K562 (cell line): ENCODE measurements around the gene MAP3K4. TPM values are rescaled to one million over a fixed set of nuclear protein-coding genes. Genes with fewer than 3 reads are reported as not detected.

ENCODE experiments used
- ATAC-seq: fragments of 200-7000 bp; cut with Tn5 transposase; 3 replicates; pipeline ENCODE4 v1.9.1; 2020; ENCODE audit warnings: moderate library complexity
- BruUV-seq: library from RNA; stranded (reverse); fragments of 400-500 nt; replicated peaks from 2 replicates; lab custom pipeline; 2021; lab: Mats Ljungman, UMichigan
- CTCF ChIA-PET: fragments of 300-600 bp; formaldehyde crosslinking; extraction: SDS; loops from one replicate; lab custom pipeline; 2021; ENCODE audit warnings: low intra/inter-chr PET ratio; lab: Yijun Ruan, JAX
- POLR2A ChIA-PET: fragments of 300-600, 350-650 bp; sonication (Branson Sonifier 250); formaldehyde crosslinking; extraction: SDS; loops from one replicate; lab custom pipeline; 2021; ENCODE audit warnings: antibody characterized with exemption, inconsistent platforms; lab: Yijun Ruan, JAX
- DNase-seq, 4 experiments: peaks; one replicate each; pipeline versions ENCODE4 v3.0.0 to v3.0.0-alpha.2; 2011 to 2018; ENCODE audit warnings: low spot score in 3 of 4, mixed read lengths in 3 of 4; ENCODE audit errors: extremely low read depth in 1 of 4
- FAIRE-seq: peaks from 2 replicates; lab custom pipeline; 2011; peaks lifted over from hg19 to GRCh38; lab: Jason Lieb, UNC
- H2AFZ ChIP-seq: 2 replicates; pipeline ENCODE4 v1.6.0; 2011; ENCODE audit warnings: low read depth, low read length, control low read depth, inconsistent platforms
- H3K27ac ChIP-seq: fragments of 200-600 bp; 3 replicates; pipeline ENCODE4 v1.8.0; 2011; ENCODE audit warnings: low read depth, mild to moderate bottlenecking, control low read depth, inconsistent platforms, low read length, moderate library complexity, mixed read lengths; ENCODE audit errors: extremely low read depth
- H3K27me3 ChIP-seq, 2 experiments: fragments of 300-600 bp in 1 of 2; 2 replicates in 1 of 2; 3 replicates in 1 of 2; pipeline versions ENCODE4 v1.6.0 to v1.8.0; 2011; ENCODE audit warnings: inconsistent platforms in 2 of 2, low read length in 2 of 2, mild to moderate bottlenecking in 1 of 2, mixed read lengths in 1 of 2, moderate library complexity in 1 of 2; ENCODE audit not compliant: control insufficient read depth in 2 of 2, insufficient read depth in 2 of 2
- H3K36me3 ChIP-seq: fragments of 300-600 bp; 3 replicates; pipeline ENCODE4 v1.8.0; 2011; ENCODE audit warnings: mild to moderate bottlenecking, low read length, inconsistent platforms; ENCODE audit not compliant: control insufficient read depth, insufficient read depth
- H3K4me1 ChIP-seq, 2 experiments: fragments of 200-600 bp in 1 of 2; replicated peaks in 1 of 2; 2 replicates in 1 of 2; 3 replicates in 1 of 2; pipeline versions ENCODE4 v1.5.1 to v1.8.0; 2011; ENCODE audit warnings: inconsistent platforms in 2 of 2, low read length in 2 of 2, mild to moderate bottlenecking in 1 of 2, mixed read lengths in 1 of 2, moderate library complexity in 1 of 2; ENCODE audit not compliant: control insufficient read depth in 2 of 2, insufficient read depth in 2 of 2
- H3K4me2 ChIP-seq: 2 replicates; pipeline ENCODE4 v1.6.1; 2011; ENCODE audit warnings: low read length, control low read depth, inconsistent platforms, mixed read lengths; ENCODE audit not compliant: insufficient read depth
- H3K4me3 ChIP-seq: fragments of 200-600 bp; sonication (generic), shearing (Covaris generic); 2 replicates; pipeline ENCODE4 v1.5.1; 2016; ENCODE audit warnings: control low read depth, inconsistent platforms
- H3K79me2 ChIP-seq: fragments of 200-600 bp; 3 replicates; pipeline ENCODE4 v1.8.0; 2011; ENCODE audit warnings: low read length, inconsistent platforms; ENCODE audit not compliant: control insufficient read depth, insufficient read depth
- H3K9ac ChIP-seq, 2 experiments: 2 replicates each; pipeline versions ENCODE4 v1.6.0 to v1.6.1; 2011; ENCODE audit warnings: low read depth in 2 of 2, low read length in 2 of 2, control low read depth in 1 of 2, inconsistent platforms in 1 of 2, mild to moderate bottlenecking in 1 of 2, mixed read lengths in 1 of 2; ENCODE audit not compliant: insufficient read depth in 1 of 2
- H3K9me1 ChIP-seq: one replicate; pipeline ENCODE4 v1.6.0; 2011; ENCODE audit warnings: inconsistent platforms, mild to moderate bottlenecking, low read length, moderate library complexity; ENCODE audit not compliant: control insufficient read depth, insufficient read depth
- H3K9me3 ChIP-seq: replicated peaks from 2 replicates; pipeline ENCODE4 v1.5.1; 2011; ENCODE audit warnings: low read depth, low read length, inconsistent platforms; ENCODE audit not compliant: control insufficient read depth, insufficient read depth
- H4K20me1 ChIP-seq: replicated peaks from 2 replicates; pipeline ENCODE4 v1.6.1; 2011; ENCODE audit warnings: low read length, inconsistent platforms, mixed read lengths; ENCODE audit not compliant: control insufficient read depth, insufficient read depth
- BHLHE40 ChIP-seq: IDR thresholded peaks from 2 replicates; pipeline ENCODE4 v1.6.1; 2011; ENCODE audit warnings: low read length, improper control_type of control experiment
- C11orf30 ChIP-seq: fragments of 450-650 bp; IDR thresholded peaks from 2 replicates; pipeline ENCODE4 v1.6.1; 2016; ENCODE audit warnings: low read depth, mild to moderate bottlenecking
- MBD2 ChIP-seq: sonication (generic); IDR thresholded peaks from 2 replicates; pipeline ENCODE4 v1.6.1; 2016; ENCODE audit warnings: low read depth, borderline replicate concordance
- NR1H2 ChIP-seq: sonication (generic); formaldehyde crosslinking; IDR thresholded peaks from 2 replicates; pipeline ENCODE4 v1.4.0; 2020; ENCODE audit warnings: mild to moderate bottlenecking, missing genetic modification reagents
- ZNF316 ChIP-seq: fragments of 450-650 bp; IDR thresholded peaks from 2 replicates; pipeline ENCODE4 v1.6.1; 2016
- WGBS: fragments of 100-300 bp; shearing (Covaris generic); methylation state at CpG from one replicate; pipeline ENCODE4 v1.1.6; 2016; ENCODE audit warnings: low coverage, mixed read lengths; ENCODE audit not compliant: insufficient coverage; ENCODE audit errors: missing lambda C conversion rate; 5-methylcytosine and 5-hydroxymethylcytosine counted together
- in situ Hi-C: fragments of 300-500 bp; cut with MboI; formaldehyde crosslinking; loops from 4 replicates; pipeline ENCODE4 v1.15.0; 2018; ENCODE audit warnings: inconsistent platforms, mixed read lengths
- intact Hi-C: fragments of 100-400 bp; cut with micrococcal nuclease; formaldehyde crosslinking; loops from 2 replicates; pipeline ENCODE4 v1.14.2; 2022
- polyA plus RNA-seq, 8 experiments: library from polyadenylated mRNA; depleted of rRNA in 4 of 8; stranded (reverse) in 5 of 8; unstranded in 3 of 8; fragments of >200 nt; fragmentation: Nextera tagmentation in 2 of 8; fragmentation: Illumina TruSeq in 1 of 8; extraction: Ambion mirVana in 2 of 8; extraction: Trizol in 1 of 8; gene quantifications; 2 replicates each; pipeline versions ENCODE4 v1.2.1 to v1.2.3, GENCODE V29; 2011 to 2014; ENCODE audit warnings: inconsistent platforms in 1 of 8, missing spikeins in 1 of 8
- total RNA-seq, 7 experiments: library from RNA; depleted of rRNA in 6 of 7; stranded (reverse); fragments of >200 nt in 6 of 7; fragmentation: Illumina TruSeq in 2 of 7; extraction: Trizol in 2 of 7; gene quantifications; 2 replicates each; pipeline versions ENCODE4 v1.2.1 to v1.2.3, GENCODE V29; 2011 to 2021; ENCODE audit warnings: low replicate concordance in 1 of 7

Gene MAP3K4
- total and polyA plus RNA-seq, 9 of the 15 experiments (the other 6 are each of a cell fraction or from before 2014, with no cell fraction given): 21.0 to 77.2 (median 48.9) TPM

- no peak overlapping the region for H2AFZ ChIP-seq
- in situ Hi-C loops: no loop called here
- H3K27me3 ChIP-seq: no peaks in the 10 kb centered on the region
- H3K9me3 ChIP-seq: 0 out of 2 replicates have a peak, but pooled peaks cover 2% of the 10 kb centered on the region
- peaks cover 27% of the 10 kb centered on the region for H3K79me2 ChIP-seq
- no peak overlapping the region for H3K4me2 ChIP-seq
- DNase-seq (peak in 1 of 4 experiments; percentile 18), ATAC-seq (peak; percentile 68)
- ChIA-PET POLR2A (interaction anchor here (0.6 to 1.4 kb wide), 4 partner anchors 10 to 539 kb away, joined by 3 to 7 read pairs (median 4); no protein-coding TSS in a partner anchor), CTCF (no interaction called here)
- no peak overlapping the region for H3K9ac ChIP-seq
- intact Hi-C loops: no loop called here
- H3K36me3 ChIP-seq: peaks cover 22% of the 10 kb centered on the region; the same call in 2 of the 3 replicates
- BruUV-seq: no TSS peak
- H3K27ac ChIP-seq: no peak overlapping the region
- no peaks in the 10 kb centered on the region for H3K9me1 ChIP-seq
- H4K20me1 ChIP-seq: no peaks in the 10 kb centered on the region
- no peak for TF ChIP-seq MBD2
- TF ChIP-seq BHLHE40: peak; percentile 60
- TF ChIP-seq, all 486 proteins: peak for 1
- FAIRE-seq: no peak
- H3K4me1 ChIP-seq: 0 out of 5 replicates have a peak, but pooled peaks cover 0 to 2% of the 10 kb centered on the region in 2 experiments
- WGBS: 55% methylated on average over 11 of the region's 11 CpGs
- no peak overlapping the region for H3K4me3 ChIP-seq
These were observed 65.8 kb downstream of the MAP3K4 start for GRCh38 chr6:161057103-161058091.

GRCh38 chr6:161058741-161059140 lies 67.2 kb downstream of the MAP3K4 start:
- no peak overlapping the region for H3K9ac ChIP-seq
- no TSS peak for BruUV-seq
- in situ Hi-C loops: no loop called here
- intact Hi-C loops: no loop called here
- 94% methylated on average over 1 of the region's 1 CpG for WGBS
- H3K36me3 ChIP-seq: peaks cover 17% of the 10 kb centered on the region; the same call in 2 of the 3 replicates
- DNase-seq (no peak), ATAC-seq (no peak), FAIRE-seq (no peak)
- H3K4me2 ChIP-seq: no peak overlapping the region
- H3K9me1 ChIP-seq: no peaks in the 10 kb centered on the region
- ChIA-PET POLR2A (no interaction called here), CTCF (no interaction called here)
- H2AFZ ChIP-seq: no peak overlapping the region
- no peaks in the 10 kb centered on the region for H3K4me1 ChIP-seq
- no peak overlapping the region for H3K4me3 ChIP-seq
- TF ChIP-seq C11orf30 (peak; percentile 41), NR1H2 (no peak), ZNF316 (peak; percentile 82)
- H3K79me2 ChIP-seq: peaks cover 36% of the 10 kb centered on the region
- no peak overlapping the region for H3K27ac ChIP-seq
- 0 out of 2 replicates have a peak, but pooled peaks cover 2% of the 10 kb centered on the region for H3K9me3 ChIP-seq
- H4K20me1 ChIP-seq: no peaks in the 10 kb centered on the region
- no peaks in the 10 kb centered on the region for H3K27me3 ChIP-seq
